ENCODE results near the gene SRPK2.
A peak's percentile ranks its signal among the peaks of the same experiment; 100 is the strongest.
"Not testable (repeated sequence)": the region's sequence is repeated elsewhere in the genome, so short reads cannot be mapped to it uniquely, and the experiment has no call there.

The SRPK2 gene

GRCh38 chr7:105388356-105389087 is at the start of gene SRPK2:
TSS of gene SRPK2 (minus strand) at chr7:105388921.
- peak; percentile 76 for DNase-seq

DNA sequence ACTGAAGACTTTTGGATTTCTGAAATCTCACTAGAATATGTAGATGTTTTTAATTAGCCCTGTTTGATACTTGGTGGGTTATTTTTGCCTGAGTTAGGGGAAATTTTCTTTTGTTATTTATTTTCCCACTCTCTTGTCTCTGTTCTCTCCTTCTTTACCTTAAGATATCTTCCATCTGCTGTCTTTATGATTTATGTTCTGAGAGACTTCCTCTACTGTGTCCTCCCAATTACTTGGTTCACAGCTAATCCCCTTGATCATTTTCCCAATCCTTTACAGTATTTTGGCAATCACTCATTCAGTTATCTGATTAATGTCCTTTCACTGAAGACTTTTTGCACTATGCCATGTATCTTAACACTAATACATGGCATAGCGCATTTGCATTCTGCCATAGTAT is 49.5 kb upstream of the SRPK2 start:
- DNase-seq: no peak

- DNase-seq: not testable (repeated sequence)
Measured at GRCh38 chr7:105437356-105437755, 48.6 kb upstream of the SRPK2 start.

DNA sequence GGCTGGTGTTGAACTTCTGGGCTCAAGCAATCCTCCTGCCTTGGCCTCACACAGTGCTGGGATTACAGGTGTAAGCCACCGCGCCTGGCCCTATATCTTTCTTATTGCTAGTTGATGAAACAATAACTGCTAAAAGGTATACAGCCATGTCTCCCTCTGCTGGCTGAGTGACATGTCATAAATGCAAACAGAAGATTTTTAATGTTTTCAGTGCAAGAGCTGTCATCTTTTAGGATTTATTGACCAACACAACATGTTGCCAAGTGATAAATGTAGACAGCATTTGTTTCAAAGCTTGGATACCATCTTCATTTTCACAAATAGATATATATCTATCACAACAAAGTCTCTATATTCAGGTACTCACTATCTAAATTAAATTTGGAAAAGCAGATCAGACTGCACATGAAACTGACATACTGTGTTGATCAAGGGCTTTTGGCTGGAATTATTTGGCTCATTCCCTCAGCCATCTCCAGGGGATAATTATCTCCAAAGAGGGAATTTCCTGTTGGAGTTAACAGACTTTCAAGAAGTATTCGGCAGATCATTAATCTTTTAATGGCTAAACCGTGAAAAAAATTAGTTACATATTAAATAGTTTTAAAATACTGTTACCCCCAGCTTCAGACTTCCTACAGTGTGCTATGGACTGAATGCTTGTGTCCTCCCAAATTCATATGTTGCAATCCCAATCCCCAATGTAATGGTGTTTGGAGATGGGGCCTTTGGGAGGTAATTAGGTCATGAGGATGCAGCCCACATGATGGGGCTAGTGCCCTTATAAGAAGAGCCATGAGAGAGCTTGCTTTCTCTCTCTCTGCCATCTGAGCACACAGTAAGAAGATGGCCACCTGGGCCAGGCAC is 41.3 kb upstream of the SRPK2 start:
- DNase-seq: peak; percentile 19

DNA sequence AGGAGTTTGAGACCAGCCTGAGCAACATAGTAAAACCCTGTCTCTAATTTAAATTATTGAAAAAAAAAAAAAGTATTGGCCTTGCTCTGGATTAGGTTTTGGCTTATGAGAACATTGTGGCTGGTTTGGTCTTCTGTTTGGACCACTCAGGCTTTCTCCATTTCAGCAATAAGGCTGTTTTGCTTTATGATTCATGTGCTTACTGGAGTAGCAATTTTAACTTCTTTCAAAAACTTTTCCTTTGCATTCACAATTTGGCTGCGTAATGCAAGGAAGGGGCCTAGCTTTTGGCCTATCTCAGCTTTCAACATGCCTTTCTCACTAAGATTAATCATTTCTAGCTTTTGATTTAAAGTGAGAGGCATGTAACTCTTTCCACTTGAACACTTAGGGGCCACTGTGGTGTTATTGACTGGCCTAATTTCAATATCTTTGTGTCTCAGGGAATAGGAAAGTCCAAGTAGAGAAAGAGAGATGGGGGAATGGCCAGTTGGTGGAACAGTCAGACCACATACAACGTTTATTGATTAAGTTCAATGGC is 38.0 kb upstream of the SRPK2 start:
- no peak for DNase-seq

DNA sequence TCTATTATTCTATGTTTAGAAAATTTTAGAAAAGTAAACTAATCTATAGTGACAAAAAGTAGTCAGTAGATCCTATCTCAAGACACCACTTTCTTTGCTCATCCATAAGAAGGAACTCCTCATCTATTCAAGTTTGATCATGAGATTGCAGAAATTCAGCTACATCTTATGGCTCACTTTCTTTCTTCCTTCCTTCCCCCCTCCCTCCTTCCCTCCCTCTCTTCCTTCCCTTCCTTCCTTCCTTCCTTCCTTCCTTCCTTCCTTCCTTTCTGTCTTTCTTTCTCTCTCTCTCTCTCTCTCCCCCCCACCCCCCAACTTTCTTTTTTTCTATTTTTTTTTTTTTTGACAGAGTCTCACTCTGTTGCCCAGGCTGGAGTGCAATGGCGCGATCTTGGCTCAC is 35.3 kb upstream of the SRPK2 start:
- no peak for DNase-seq

DNA sequence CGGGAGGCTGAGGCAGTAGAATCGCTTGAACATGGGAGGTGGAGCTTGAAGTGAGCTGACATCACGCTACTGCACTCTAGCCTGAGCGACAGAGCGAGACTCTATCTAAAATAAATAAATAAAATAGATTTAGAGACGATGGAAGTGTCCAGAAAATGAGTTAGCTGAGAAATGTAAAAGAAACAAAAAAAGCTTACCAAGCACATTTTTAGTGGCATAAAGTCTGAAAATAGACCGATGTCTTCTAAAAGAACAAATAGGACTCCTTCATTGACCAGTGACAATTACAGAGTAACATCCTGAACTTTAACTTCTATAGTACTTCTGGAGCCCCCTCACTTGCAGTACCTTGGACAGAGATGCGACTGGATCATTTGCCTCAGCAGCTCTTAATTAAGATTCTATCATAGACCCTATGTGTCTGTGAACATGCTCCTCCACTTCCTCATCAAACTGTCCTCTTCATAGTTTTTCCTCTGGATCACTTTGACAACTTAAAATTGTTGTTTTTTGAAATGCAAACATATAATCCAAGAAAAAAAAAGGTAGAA is 25.2 kb upstream of the SRPK2 start:
- DNase-seq: no peak

- DNase-seq: not testable (repeated sequence)
Measured at GRCh38 chr7:105410774-105411173, 22.1 kb upstream of the SRPK2 start.

- DNase-seq: not testable (repeated sequence)
Measured at GRCh38 chr7:105409775-105410174, 21.1 kb upstream of the SRPK2 start.

DNA sequence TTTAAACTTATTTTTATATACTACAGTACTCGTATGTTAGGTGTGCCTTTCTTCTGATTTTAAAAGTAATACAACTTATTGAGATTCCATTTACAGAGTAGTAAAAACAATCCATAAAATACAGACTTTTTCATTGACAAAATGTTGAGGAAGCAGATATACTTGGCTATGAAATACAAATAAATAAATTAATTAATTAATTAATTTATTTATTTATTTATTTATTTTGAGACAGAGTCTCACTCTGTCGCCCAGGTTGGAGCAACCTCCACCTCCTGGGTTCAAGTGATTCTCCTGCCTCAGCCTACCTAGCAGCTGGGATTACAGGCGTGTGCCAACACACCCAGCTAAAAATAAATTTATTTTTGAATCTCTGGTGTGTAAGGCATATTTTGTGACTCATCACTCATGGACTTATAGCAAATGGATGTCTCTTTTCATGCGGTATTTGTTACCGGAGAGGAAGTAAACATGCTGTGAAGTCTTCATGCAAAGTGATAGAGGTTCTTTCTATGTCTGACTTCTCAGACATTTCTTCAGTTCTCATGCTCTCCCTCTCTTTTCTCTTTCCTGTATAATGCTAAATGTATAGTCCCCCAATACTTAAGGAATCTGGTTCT is 20.2 kb upstream of the SRPK2 start:
- no peak for DNase-seq

DNA sequence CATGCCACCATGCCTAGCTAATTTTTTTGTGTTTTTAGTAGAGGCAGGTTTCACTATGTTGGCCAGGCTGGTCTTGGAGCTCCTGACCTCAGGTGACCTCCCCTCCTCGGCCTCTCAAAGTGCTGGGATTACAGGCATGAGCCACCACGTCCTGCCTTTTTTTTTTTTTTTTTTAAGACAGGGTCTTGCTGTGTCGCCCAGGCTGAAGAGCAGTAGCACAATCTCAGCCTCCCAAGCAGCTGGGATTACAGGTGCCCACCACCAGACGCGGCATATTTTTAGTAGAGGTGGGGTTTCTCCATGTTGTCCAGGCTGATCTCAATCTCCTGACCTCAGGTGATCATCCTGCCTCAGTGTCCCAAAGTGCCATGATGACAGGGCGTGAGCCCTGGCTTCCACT is 14.4 kb upstream of the SRPK2 start:
- DNase-seq: no peak

DNA sequence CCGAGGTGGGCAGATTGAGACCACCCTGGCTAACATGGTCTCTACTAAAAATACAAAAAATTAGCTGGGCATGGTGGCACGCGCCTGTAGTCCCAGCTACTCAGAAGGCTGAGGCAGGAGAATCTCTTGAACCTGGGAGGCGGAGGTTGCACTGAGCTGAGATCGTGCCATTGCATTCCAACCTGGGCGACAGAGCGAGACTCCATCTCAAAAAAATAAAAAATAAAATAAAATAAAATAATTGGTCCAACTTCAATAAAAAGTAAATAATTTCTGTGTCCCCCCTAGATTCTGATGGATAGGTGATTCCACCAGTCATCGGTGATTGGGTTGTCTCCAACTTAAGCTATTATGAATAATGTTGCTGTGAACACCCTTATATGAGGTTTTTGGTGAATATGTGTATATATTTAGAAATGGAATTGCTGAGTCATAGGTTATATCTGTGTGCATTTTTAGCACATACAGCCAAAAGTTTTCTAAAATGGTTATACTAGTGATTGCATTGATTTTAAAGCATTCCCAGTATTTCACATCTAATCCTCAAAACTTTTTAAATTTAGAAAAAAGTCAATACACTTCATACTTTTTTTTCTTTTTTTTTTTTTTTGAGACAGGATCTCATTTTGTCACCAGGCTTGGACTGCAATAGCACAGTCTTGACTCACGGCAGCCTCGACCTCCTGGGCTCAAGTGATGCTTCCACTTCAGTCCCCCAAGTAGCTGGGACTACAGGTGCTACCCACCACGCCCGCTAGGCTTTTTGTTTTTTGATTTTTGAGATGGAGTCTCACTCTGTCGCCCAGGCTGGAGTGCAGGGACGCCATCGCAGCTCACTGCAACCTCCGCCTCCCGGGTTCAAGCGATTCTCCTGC is 13.7 kb upstream of the SRPK2 start:
- DNase-seq: no peak

- DNase-seq: no peak
Measured at GRCh38 chr7:105399043-105399725, 10.5 kb upstream of the SRPK2 start.

DNA sequence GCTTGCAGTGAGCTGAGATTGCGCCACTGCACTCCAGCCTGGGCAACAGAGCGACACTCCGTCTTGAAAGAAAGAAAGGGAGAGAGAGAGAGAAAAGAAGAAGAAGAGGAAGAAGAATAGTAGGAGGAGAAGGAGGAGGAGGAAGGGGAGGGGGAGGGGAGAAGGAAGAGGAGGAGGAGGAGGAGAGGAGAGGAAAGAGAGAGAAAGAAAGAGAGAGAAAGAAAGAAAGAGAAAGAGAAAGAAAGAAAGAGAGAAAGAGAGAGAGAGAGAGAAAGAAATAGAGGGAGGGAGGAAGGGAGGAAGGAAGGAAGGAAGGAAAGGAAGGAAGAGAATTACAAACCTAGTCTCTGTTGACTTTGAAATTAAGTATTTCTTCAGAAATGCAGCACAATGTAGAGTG is 7.8 kb upstream of the SRPK2 start:
- no peak for DNase-seq

DNA sequence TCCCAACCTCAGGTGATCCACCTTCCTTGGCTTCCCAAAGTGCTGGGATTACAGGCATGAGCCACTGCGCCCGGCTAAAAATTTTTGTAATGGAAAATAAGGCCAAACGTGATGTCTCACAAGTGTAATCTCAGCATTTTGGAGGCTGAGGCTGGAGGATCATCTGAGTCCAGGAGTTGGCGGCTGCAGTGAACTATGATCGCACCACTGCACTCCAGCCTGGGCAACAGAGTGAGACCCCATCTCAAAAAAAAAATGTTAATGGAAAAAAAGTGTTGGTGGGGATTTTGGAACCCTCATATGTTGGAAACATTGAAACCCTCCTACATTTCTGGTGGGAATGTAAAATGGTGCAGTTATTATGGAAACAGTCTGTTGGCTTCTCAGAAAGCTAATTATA is 2.7 kb upstream of the SRPK2 start:
- no peak for DNase-seq

- DNase-seq: no peak
Measured at GRCh38 chr7:105389889-105390288, 1.2 kb upstream of the SRPK2 start.

GRCh38 chr7:105389088-105389650 is 448 bp upstream of the SRPK2 start:
- DNase-seq: no peak

- DNase-seq: peak; percentile 28
Measured at GRCh38 chr7:105387508-105388355, 989 bp downstream of the SRPK2 start.

- DNase-seq: no peak
Measured at GRCh38 chr7:105377903-105378302, 10.8 kb downstream of the SRPK2 start.

GRCh38 chr7:105376908-105377533 is 11.7 kb downstream of the SRPK2 start:
- DNase-seq: no peak
